Measurements from ENCODE around the gene TRIM41. TPM values are rescaled to one million over a fixed set of nuclear protein-coding genes. Genes with fewer than 3 reads are reported as not detected.

The TRIM41 gene
- total and polyA plus RNA-seq, 2 of the 13 experiments (the other 11 are each of a cell fraction or from before 2014, with no cell fraction given) = 10.2 to 16.7 TPM

DNA sequence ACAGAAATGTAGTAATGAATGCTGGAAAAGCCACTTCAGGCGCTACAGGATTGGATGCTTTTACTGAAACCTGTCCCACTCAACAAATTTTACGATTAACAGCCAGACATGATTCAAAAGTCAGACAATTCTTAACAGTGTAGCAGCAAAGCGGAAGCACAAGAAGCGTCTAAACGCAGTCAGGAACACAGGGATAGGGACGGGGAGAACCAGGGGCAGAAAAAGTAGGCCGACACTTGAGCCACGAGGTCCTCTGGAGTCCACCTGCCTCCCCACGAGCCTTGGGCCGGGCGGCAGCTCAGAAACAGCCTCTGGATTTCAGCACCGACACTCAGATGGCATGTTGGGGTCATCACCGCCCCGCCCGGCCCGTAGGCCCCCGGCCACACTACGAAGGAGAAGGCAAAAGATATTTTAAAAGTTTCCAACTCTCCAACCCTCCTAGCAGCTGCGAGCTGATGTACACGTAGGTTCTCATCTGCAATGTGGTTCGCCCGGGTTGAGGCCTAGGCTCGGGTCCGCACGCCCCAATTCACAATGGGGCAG is 20.0 kb downstream of the TRIM41 start (continued):
- TF ChIP-seq ZNF839 (CRISPR knock-in tag; IDR thresholded peaks at IDR 0.05; ENCODE audit: borderline replicate concordance) (0 out of 2 replicates have a peak, but pooled peaks have one; percentile 14), ZNF142 (CRISPR knock-in tag; IDR thresholded peaks at IDR 0.05) (0 out of 2 replicates have a peak, but pooled peaks have one; percentile 16), ZNF777 (CRISPR knock-in tag; IDR thresholded peaks at IDR 0.05) (0 out of 2 replicates have a peak, but pooled peaks have one; percentile 12), ZNF512 (CRISPR knock-in tag; IDR thresholded peaks at IDR 0.05) (no peak), PRPF4 (IDR thresholded peaks at IDR 0.05; ENCODE audit: low read depth, low read length, poor library complexity, severe bottlenecking) (no peak), ZMAT3 (CRISPR knock-in tag; conservative IDR thresholded peaks at IDR 0.05) (no peak), PTBP1 (IDR thresholded peaks at IDR 0.05; ENCODE audit: low read depth, low read length, poor library complexity, severe bottlenecking) (no peak), ZNF576 (CRISPR knock-in tag; IDR thresholded peaks at IDR 0.05) (no peak), TEAD3 (CRISPR knock-in tag; optimal IDR thresholded peaks at IDR 0.05; ENCODE audit: borderline replicate concordance) (no peak)
- TF ChIP-seq, protein P1, sequence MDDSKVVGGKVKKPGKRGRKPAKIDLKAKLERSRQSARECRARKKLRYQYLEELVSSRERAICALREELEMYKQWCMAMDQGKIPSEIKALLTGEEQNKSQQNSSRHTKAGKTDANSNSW (CRISPR knock-in tag; IDR thresholded peaks at IDR 0.05; ENCODE audit: borderline replicate concordance) = no peak
- TF ChIP-seq, protein P2, sequence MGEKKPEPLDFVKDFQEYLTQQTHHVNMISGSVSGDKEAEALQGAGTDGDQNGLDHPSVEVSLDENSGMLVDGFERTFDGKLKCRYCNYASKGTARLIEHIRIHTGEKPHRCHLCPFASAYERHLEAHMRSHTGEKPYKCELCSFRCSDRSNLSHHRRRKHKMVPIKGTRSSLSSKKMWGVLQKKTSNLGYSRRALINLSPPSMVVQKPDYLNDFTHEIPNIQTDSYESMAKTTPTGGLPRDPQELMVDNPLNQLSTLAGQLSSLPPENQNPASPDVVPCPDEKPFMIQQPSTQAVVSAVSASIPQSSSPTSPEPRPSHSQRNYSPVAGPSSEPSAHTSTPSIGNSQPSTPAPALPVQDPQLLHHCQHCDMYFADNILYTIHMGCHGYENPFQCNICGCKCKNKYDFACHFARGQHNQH (CRISPR knock-in tag; IDR thresholded peaks at IDR 0.05) = no peak
- TF ChIP-seq, protein P3, sequence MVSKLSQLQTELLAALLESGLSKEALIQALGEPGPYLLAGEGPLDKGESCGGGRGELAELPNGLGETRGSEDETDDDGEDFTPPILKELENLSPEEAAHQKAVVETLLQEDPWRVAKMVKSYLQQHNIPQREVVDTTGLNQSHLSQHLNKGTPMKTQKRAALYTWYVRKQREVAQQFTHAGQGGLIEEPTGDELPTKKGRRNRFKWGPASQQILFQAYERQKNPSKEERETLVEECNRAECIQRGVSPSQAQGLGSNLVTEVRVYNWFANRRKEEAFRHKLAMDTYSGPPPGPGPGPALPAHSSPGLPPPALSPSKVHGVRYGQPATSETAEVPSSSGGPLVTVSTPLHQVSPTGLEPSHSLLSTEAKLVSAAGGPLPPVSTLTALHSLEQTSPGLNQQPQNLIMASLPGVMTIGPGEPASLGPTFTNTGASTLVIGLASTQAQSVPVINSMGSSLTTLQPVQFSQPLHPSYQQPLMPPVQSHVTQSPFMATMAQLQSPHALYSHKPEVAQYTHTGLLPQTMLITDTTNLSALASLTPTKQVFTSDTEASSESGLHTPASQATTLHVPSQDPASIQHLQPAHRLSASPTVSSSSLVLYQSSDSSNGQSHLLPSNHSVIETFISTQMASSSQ (IDR thresholded peaks at IDR 0.05; ENCODE audit: low read depth) = no peak
- TF ChIP-seq, protein P3 (CRISPR knock-in tag; IDR thresholded peaks at IDR 0.05; ENCODE audit: borderline replicate concordance) = 0 out of 2 replicates have a peak, but pooled peaks have one; percentile 4
